Parathyroid adenoma (tissue), 2 donors: ENCODE measurements around the gene FGFBP2.

Source experiments
- H2AFZ ChIP-seq: fragments of 300-600 bp; sonication (generic); one replicate; pipeline ENCODE4 v1.7.0; 2017; ENCODE audit warnings: antibody characterized with exemption, mild to moderate bottlenecking
- H3K27ac ChIP-seq: fragments of 300-600 bp; sonication (generic); one replicate; pipeline ENCODE4 v1.7.0; 2017
- H3K27me3 ChIP-seq: fragments of 300-600 bp; sonication (generic); one replicate; pipeline ENCODE4 v1.7.0; 2017; ENCODE audit warnings: low read length; ENCODE audit not compliant: control insufficient read depth, insufficient read depth
- H3K36me3 ChIP-seq: fragments of 300-600 bp; sonication (generic); one replicate; pipeline ENCODE4 v1.7.0; 2017; ENCODE audit warnings: low read length; ENCODE audit not compliant: control insufficient read depth, insufficient read depth
- H3K4me1 ChIP-seq: fragments of 300-600 bp; sonication (generic); one replicate; pipeline ENCODE4 v1.7.0; 2017; ENCODE audit warnings: control low read depth
- H3K4me2 ChIP-seq: fragments of 300-600 bp; sonication (generic); one replicate; pipeline ENCODE4 v1.7.0; 2017; ENCODE audit warnings: low read length
- H3K4me3 ChIP-seq: fragments of 300-600 bp; sonication (generic); one replicate; pipeline ENCODE4 v1.7.0; 2017; ENCODE audit warnings: low read depth, low read length
- H3K79me2 ChIP-seq: fragments of 300-600 bp; sonication (generic); one replicate; pipeline ENCODE4 v1.7.0; 2017; ENCODE audit warnings: control low read depth
- H3K9ac ChIP-seq: fragments of 300-600 bp; sonication (generic); one replicate; pipeline ENCODE4 v1.7.0; 2017; ENCODE audit warnings: mild to moderate bottlenecking
- H3K9me3 ChIP-seq: fragments of 300-600 bp; sonication (generic); one replicate; pipeline ENCODE4 v1.7.0; 2017; ENCODE audit warnings: low read length; ENCODE audit not compliant: control insufficient read depth
- CTCF ChIP-seq: fragments of 300-600 bp; sonication (generic); IDR thresholded peaks from one replicate; pipeline ENCODE4 v1.7.0; 2017; ENCODE audit warnings: antibody characterized with exemption, mild to moderate bottlenecking
- donor health status: primary hyperparathyroidism.

Gene FGFBP2

DNA sequence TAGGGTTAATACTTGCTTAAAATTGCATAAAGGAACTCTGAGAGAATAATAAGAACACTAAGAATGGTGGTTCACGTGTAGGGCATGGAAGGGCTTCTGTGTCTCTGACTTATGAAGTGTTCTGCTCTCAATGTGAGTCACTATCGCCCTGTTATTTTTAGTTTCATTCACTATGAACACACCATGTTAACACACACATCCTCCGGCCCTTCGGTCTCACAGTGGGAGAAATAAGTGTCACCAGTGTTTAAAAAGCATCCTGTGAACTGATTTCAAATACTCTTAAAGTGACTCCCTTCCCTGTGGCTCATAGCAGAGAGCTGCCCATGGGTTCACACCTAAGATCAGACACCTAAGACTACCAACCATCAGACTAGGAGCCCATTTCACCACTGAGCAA is 33.8 kb upstream of the FGFBP2 start:
- Histone ChIP-seq H3K4me1 (no peaks in the 10 kb centered on the region), H3K9me3 (no peaks in the 10 kb centered on the region), H3K4me2 (no peak overlapping the region), H3K9ac (no peak overlapping the region), H3K4me3 (no peak overlapping the region), H2AFZ (no peak overlapping the region), H3K27me3 (no peaks in the 10 kb centered on the region), H3K27ac (no peak overlapping the region), H3K79me2 (no peaks in the 10 kb centered on the region), H3K36me3 (no peaks in the 10 kb centered on the region)
- no peak for TF ChIP-seq CTCF

- Histone ChIP-seq H3K27me3 (no peaks in the 10 kb centered on the region), H3K4me2 (no peak overlapping the region), H3K9me3 (no peaks in the 10 kb centered on the region), H3K27ac (no peak overlapping the region), H3K4me3 (no peak overlapping the region), H3K79me2 (no peaks in the 10 kb centered on the region), H3K9ac (no peak overlapping the region), H2AFZ (no peak overlapping the region), H3K36me3 (no peaks in the 10 kb centered on the region), H3K4me1 (no peaks in the 10 kb centered on the region)
- no peak for TF ChIP-seq CTCF
Observed at GRCh38 chr4:15995826-15996225, 32.9 kb upstream of the FGFBP2 start.

GRCh38 chr4:15992167-15992485 is 29.2 kb upstream of the FGFBP2 start:
- Histone ChIP-seq H3K27ac (no peak overlapping the region), H3K9me3 (no peaks in the 10 kb centered on the region), H3K9ac (no peak overlapping the region), H3K4me2 (no peak overlapping the region), H3K4me3 (no peak overlapping the region), H3K36me3 (no peaks in the 10 kb centered on the region), H3K27me3 (no peaks in the 10 kb centered on the region), H2AFZ (no peak overlapping the region), H3K79me2 (no peaks in the 10 kb centered on the region), H3K4me1 (peaks cover 5% of the 10 kb centered on the region)
- no peak for TF ChIP-seq CTCF

GRCh38 chr4:15990570-15991285 is 27.8 kb upstream of the FGFBP2 start:
- H3K27me3 ChIP-seq = no peaks in the 10 kb centered on the region
- no peak overlapping the region for H3K4me2 ChIP-seq
- no peak overlapping the region for H3K27ac ChIP-seq
- no peaks in the 10 kb centered on the region for H3K36me3 ChIP-seq
- no peak for TF ChIP-seq CTCF
- H3K9ac ChIP-seq = no peak overlapping the region
- H3K9me3 ChIP-seq = no peaks in the 10 kb centered on the region
- no peak overlapping the region for H3K4me3 ChIP-seq
- H3K4me1 ChIP-seq = peaks cover 5% of the 10 kb centered on the region
- no peak overlapping the region for H2AFZ ChIP-seq
- H3K79me2 ChIP-seq = no peaks in the 10 kb centered on the region

DNA sequence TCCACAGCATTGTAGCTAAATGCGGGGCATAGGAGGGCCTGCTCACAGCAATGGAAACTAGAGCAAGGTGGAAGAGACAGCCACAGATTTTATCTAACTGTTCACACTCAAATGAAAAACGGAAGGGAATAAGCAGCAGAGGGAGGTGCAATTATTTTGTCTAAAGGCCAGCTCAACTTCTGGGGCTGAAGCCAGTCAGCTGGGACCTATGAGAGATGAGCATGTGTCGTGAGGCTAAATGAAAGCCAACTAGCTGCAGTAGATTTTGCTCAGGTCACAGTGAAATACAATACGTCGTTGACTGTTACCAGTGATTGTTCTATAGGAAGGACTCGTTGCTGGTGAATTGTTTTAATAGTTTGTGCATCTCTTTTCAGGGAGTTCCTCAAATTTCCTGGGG is 26.4 kb upstream of the FGFBP2 start:
- no peak overlapping the region for H3K4me3 ChIP-seq
- H3K9ac ChIP-seq = no peak overlapping the region
- no peaks in the 10 kb centered on the region for H3K36me3 ChIP-seq
- no peaks in the 10 kb centered on the region for H3K27me3 ChIP-seq
- peak overlapping the region; percentile 58 for H2AFZ ChIP-seq
- TF ChIP-seq CTCF = no peak
- peaks cover 5% of the 10 kb centered on the region for H3K4me1 ChIP-seq
- H3K79me2 ChIP-seq = no peaks in the 10 kb centered on the region
- no peak overlapping the region for H3K4me2 ChIP-seq
- H3K9me3 ChIP-seq = no peaks in the 10 kb centered on the region
- H3K27ac ChIP-seq = no peak overlapping the region
